Stimulated activated naive CD8-positive, alpha-beta T cell treated with anti-CD3 and anti-CD28 coated beads, Interleukin-15, amount 100 ng/mL, for 72 hours (primary cell): ENCODE measurements around the gene SERINC3.
"Not testable (repeated sequence)": the region's sequence is repeated elsewhere in the genome, so short reads cannot be mapped to it uniquely, and the experiment has no call there.

Source experiments
- ATAC-seq: fragments of 150-1000 bp; cut with Tn5 transposase; 2 replicates; pipeline ENCODE4 v1.10.0; 2021; ENCODE audit warnings: mild to moderate bottlenecking, moderate library complexity
- DNase-seq, 2 donors: peaks; one replicate each; pipeline ENCODE4 v3.0.0; 2021 to 2022
- H3K27ac Mint-ChIP-seq, 2 donors: one replicate each; pipeline ENCODE4 v1.8.0; 2022; ENCODE audit warnings: mild to moderate bottlenecking in 2 of 2, mixed read lengths in 2 of 2, moderate library complexity in 2 of 2
- H3K27me3 Mint-ChIP-seq: one replicate; pipeline ENCODE4 v1.8.0; 2022; ENCODE audit warnings: mixed read lengths
- H3K4me1 Mint-ChIP-seq: one replicate; pipeline ENCODE4 v1.8.0; 2022; ENCODE audit warnings: mild to moderate bottlenecking, mixed read lengths
- H3K4me3 Mint-ChIP-seq, 2 donors: one replicate each; pipeline ENCODE4 v1.8.0; 2022; ENCODE audit warnings: mild to moderate bottlenecking in 2 of 2, mixed read lengths in 2 of 2, moderate library complexity in 1 of 2
- H3K9me3 Mint-ChIP-seq, 2 donors: one replicate each; pipeline ENCODE4 v1.8.0; 2022; ENCODE audit warnings: mixed read lengths in 2 of 2

The SERINC3 gene

DNA sequence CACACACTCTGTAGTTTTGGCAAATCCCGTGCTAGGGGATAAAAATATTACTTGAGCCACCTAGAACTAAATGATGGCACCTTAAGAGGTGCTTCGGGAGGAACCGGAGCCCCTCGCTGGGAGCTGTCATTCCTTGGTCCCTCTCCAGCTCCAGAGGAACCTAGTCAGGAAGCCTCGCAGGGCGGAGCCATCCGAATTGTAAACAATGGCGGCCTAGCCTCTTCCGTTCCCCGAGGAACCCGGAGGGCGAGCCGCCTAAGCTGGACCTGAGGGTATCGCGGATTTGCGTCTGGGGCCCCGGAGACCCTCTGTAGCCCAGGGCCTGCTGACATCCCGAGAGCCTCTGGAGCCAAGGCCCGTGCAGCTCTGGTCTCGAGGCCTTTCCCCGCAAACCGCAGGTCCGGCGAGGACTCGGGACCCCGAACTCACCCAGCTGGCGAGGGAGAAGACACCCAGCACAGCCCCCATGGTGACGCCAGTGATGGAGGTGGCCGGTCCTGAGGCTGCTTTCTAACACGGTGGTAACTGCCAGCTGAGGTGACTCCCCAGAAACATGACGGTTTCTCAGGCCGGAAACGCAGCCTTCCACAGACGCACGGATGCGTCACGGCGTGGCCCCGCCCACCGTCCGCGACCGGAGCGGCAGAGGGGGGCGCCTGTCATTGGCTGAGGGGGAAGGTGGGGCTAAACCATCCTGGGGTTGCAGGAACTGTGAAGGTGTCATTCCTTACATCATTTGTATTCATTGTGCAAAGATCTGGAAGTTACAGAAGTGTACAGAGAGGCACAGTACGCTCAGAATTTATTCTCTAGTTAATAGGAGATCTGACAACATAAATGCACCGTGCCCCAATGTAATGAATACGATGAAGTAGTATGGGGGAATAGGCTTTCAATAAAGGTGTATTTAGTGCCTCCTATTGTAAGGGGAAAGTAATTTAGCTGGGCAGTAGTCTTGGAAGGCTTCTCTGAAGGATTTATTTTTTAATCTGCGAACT is at the start of gene SERINC3:
Gene SERINC3 (minus strand): TSS at position 587 of the 998 bp plus-strand sequence. CDS start 119 bp downstream, at position 468.
- peaks cover 49% of the 10 kb centered on the region for H3K4me1 Mint-ChIP-seq
- no peaks in the 10 kb centered on the region for H3K27me3 Mint-ChIP-seq
- DNase-seq: peak; percentile 96 to 97
- H3K27ac Mint-ChIP-seq: peak within 1 kb of the TSS; percentile 95
- ATAC-seq: peak; percentile 99
- H3K9me3 Mint-ChIP-seq: no peaks in the 10 kb centered on the region
- H3K4me3 Mint-ChIP-seq: peak within 1 kb of the TSS; percentile 79 to 87

DNA sequence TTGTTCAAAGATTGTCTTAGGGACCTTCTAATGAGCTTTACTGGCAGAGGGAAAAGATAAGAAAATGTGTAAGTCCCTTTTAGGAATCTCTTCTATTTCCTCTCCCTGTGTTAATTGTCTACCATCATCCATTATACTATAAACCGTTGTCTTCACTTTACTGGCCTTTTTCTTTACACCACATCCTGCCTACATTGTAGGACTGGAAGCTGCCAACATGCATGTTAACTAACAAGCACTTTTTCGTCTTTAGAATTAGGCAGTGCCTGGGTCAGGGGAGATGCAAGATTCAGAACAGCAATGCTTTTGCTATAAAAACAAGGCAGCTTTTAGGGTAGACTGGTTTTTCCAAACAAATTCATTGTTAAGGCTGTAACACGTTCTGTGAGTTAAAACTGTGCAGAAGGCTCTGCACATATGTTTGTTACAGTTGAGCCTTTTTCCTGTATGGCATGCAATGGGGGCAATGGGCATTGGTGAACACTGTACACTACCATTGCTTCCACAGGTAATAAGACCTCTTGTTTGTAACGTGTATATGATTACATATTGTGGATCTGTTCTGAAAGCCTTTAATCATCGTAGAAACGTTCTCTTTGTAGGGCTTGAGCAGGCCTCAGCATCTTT is 49.6 kb upstream of the SERINC3 start:
- ATAC-seq (no peak), DNase-seq (no peak)
- H3K27ac Mint-ChIP-seq: no peak overlapping the region
- H3K27me3 Mint-ChIP-seq: no peaks in the 10 kb centered on the region
- no peaks in the 10 kb centered on the region for H3K9me3 Mint-ChIP-seq
- peaks cover 19% of the 10 kb centered on the region for H3K4me1 Mint-ChIP-seq
- H3K4me3 Mint-ChIP-seq: no peak overlapping the region

- Mint-ChIP-seq H3K4me1 (peaks cover 11% of the 10 kb centered on the region), H3K9me3 (no peaks in the 10 kb centered on the region), H3K4me3 (no peak overlapping the region), H3K27ac (no peak overlapping the region), H3K27me3 (no peaks in the 10 kb centered on the region)
- no peak for DNase-seq
- no peak for ATAC-seq
Measured at GRCh38 chr20:44570367-44570766, 48.5 kb upstream of the SERINC3 start.

GRCh38 chr20:44566811-44567210 is 44.9 kb upstream of the SERINC3 start:
- H3K9me3 Mint-ChIP-seq: no peaks in the 10 kb centered on the region
- H3K27me3 Mint-ChIP-seq: no peaks in the 10 kb centered on the region
- H3K27ac Mint-ChIP-seq: no peak overlapping the region
- no peak overlapping the region for H3K4me3 Mint-ChIP-seq
- no peak for ATAC-seq
- peaks cover 11% of the 10 kb centered on the region for H3K4me1 Mint-ChIP-seq
- no peak for DNase-seq

GRCh38 chr20:44566018-44566417 is 44.1 kb upstream of the SERINC3 start:
- peak overlapping the region in 1 of 2 donors; percentile 44 for H3K27ac Mint-ChIP-seq
- H3K4me3 Mint-ChIP-seq: no peak overlapping the region
- peaks cover 6% of the 10 kb centered on the region for H3K4me1 Mint-ChIP-seq
- H3K9me3 Mint-ChIP-seq: no peaks in the 10 kb centered on the region
- ATAC-seq (no peak), DNase-seq (no peak)
- H3K27me3 Mint-ChIP-seq: no peaks in the 10 kb centered on the region

GRCh38 chr20:44561876-44562275 is 40.0 kb upstream of the SERINC3 start:
- ATAC-seq: no peak
- H3K4me3 Mint-ChIP-seq: no peak overlapping the region
- DNase-seq: no peak
- no peaks in the 10 kb centered on the region for H3K9me3 Mint-ChIP-seq
- H3K27me3 Mint-ChIP-seq: no peaks in the 10 kb centered on the region
- H3K27ac Mint-ChIP-seq: no peak overlapping the region
- H3K4me1 Mint-ChIP-seq: no peaks in the 10 kb centered on the region

DNA sequence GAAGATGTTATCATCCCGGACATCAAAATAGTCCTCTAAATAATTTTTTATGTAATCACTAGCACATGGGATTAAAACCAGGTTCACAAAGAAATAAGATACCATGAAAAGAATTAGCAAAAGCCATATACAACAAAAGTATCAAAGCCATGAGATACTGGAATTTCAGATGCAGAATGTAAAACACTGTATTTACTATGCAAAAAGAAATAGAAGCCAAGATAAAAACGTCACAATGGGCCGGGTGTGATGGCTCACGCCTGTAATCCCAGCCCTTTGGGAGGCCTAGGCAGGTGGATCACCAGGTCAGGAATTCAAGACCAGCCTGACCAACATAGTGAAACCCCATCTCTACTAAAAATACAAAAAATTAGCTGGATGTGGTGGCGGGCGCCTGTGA is 38.9 kb upstream of the SERINC3 start:
- H3K4me3 Mint-ChIP-seq, ATAC-seq, H3K4me1 Mint-ChIP-seq, H3K9me3 Mint-ChIP-seq, DNase-seq, H3K27me3 Mint-ChIP-seq: not testable (repeated sequence)
- peak overlapping the region in 1 of 2 donors; percentile 27 for H3K27ac Mint-ChIP-seq

GRCh38 chr20:44560229-44560628 is 38.4 kb upstream of the SERINC3 start:
- Mint-ChIP-seq H3K4me3 (no peak overlapping the region), H3K27ac (no peak overlapping the region), H3K9me3 (no peaks in the 10 kb centered on the region), H3K27me3 (no peaks in the 10 kb centered on the region), H3K4me1 (no peaks in the 10 kb centered on the region)
- ATAC-seq (no peak), DNase-seq (no peak)

DNA sequence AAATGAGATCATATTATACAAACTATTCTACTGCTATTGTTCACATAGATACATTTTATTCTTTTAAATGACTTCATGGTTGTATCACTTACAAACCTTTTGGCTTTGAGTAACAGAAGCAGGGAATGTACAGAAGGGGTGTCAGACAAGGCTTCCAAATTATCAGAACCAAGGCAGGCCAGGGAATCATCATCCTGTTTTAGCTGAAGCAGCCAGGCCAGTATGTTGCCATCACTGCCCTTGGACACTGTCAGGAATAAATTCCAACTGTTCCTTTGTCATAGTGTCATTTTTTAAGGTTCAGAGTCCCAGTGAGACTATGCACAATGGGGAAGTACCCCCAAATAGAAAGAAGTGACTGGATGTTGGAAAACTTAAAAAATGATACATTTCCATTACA is 37.4 kb upstream of the SERINC3 start:
- Mint-ChIP-seq H3K27ac (peak overlapping the region in 1 of 2 donors; percentile 80), H3K9me3 (no peaks in the 10 kb centered on the region), H3K27me3 (no peaks in the 10 kb centered on the region), H3K4me3 (no peak overlapping the region), H3K4me1 (no peaks in the 10 kb centered on the region)
- DNase-seq: no peak
- no peak for ATAC-seq

- no peak for DNase-seq
- no peaks in the 10 kb centered on the region for H3K9me3 Mint-ChIP-seq
- H3K27ac Mint-ChIP-seq: peak overlapping the region in 1 of 2 donors; percentile 52
- ATAC-seq: no peak
- H3K27me3 Mint-ChIP-seq: no peaks in the 10 kb centered on the region
- peaks cover 14% of the 10 kb centered on the region for H3K4me1 Mint-ChIP-seq
- H3K4me3 Mint-ChIP-seq: no peak overlapping the region
Measured at GRCh38 chr20:44552950-44553908, 31.4 kb upstream of the SERINC3 start.

DNA sequence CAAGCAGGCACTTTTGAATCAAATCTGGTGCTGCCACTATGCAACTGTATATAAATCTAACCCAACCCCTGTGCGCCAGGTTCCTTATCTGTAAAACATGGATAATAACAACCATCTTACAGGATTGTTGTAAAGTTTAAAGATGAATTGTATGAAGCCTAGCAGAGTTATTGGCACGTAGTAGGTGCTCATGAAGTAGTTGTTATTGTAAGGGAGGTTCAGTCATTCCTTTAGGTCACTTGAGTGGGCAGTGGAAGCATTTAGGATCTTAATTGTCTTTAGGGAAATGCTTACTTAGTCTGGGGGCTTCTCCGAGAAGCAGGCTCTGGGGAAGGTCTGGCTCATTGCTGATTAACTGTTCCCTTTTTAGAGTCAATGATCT is 30.7 kb upstream of the SERINC3 start:
- ATAC-seq: no peak
- Mint-ChIP-seq H3K4me1 (peaks cover 14% of the 10 kb centered on the region), H3K27ac (peak overlapping the region in 1 of 2 donors; percentile 48), H3K27me3 (no peaks in the 10 kb centered on the region), H3K9me3 (no peaks in the 10 kb centered on the region), H3K4me3 (no peak overlapping the region)
- no peak for DNase-seq

GRCh38 chr20:44552050-44552449 is 30.2 kb upstream of the SERINC3 start:
- ATAC-seq: no peak
- no peaks in the 10 kb centered on the region for H3K9me3 Mint-ChIP-seq

GRCh38 chr20:44549123-44549522 is 27.3 kb upstream of the SERINC3 start:
- Mint-ChIP-seq H3K9me3 (no peaks in the 10 kb centered on the region), H3K27me3 (no peaks in the 10 kb centered on the region), H3K4me3 (no peak overlapping the region), H3K27ac (no peak overlapping the region), H3K4me1 (peaks cover 14% of the 10 kb centered on the region)
- no peak for ATAC-seq
- no peak for DNase-seq

More at GRCh38 chr20:44552050-44552449, 30.2 kb upstream of the SERINC3 start:
- no peaks in the 10 kb centered on the region for H3K27me3 Mint-ChIP-seq
- H3K27ac Mint-ChIP-seq: no peak overlapping the region
- peaks cover 14% of the 10 kb centered on the region for H3K4me1 Mint-ChIP-seq
- no peak overlapping the region for H3K4me3 Mint-ChIP-seq
- DNase-seq: no peak

- Mint-ChIP-seq H3K27me3 (no peaks in the 10 kb centered on the region), H3K4me1 (no peaks in the 10 kb centered on the region), H3K4me3 (no peak overlapping the region), H3K27ac (no peak overlapping the region), H3K9me3 (no peaks in the 10 kb centered on the region)
- ATAC-seq: no peak
- no peak for DNase-seq
Measured at GRCh38 chr20:44547419-44547818, 25.5 kb upstream of the SERINC3 start.

DNA sequence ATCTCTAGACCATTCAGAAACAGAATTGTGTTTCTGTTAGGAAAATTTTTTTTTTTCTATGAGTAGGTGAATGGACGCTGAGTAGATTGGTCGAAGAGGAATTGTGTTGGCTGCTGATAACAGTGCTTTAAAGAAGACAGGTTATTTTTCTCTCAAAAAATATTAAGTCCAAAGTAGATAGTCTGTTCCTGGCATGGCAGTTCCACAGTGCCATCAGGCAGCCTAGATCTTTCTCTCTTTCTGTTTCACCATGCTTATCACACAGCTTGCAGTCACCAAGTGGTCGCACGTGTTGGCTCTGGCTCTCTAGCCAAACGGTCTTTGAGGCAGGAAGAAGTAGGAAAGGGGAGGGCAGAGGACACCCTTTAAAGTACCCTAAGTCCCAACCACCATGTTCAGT is 22.4 kb upstream of the SERINC3 start:
- Mint-ChIP-seq H3K27me3 (no peaks in the 10 kb centered on the region), H3K9me3 (no peaks in the 10 kb centered on the region), H3K4me1 (no peaks in the 10 kb centered on the region), H3K4me3 (no peak overlapping the region), H3K27ac (no peak overlapping the region)
- DNase-seq (no peak), ATAC-seq (no peak)
